Measurements from ENCODE around the gene COQ4.
A peak's percentile ranks its signal among the peaks of the same experiment; 100 is the strongest.

Gene COQ4

DNA sequence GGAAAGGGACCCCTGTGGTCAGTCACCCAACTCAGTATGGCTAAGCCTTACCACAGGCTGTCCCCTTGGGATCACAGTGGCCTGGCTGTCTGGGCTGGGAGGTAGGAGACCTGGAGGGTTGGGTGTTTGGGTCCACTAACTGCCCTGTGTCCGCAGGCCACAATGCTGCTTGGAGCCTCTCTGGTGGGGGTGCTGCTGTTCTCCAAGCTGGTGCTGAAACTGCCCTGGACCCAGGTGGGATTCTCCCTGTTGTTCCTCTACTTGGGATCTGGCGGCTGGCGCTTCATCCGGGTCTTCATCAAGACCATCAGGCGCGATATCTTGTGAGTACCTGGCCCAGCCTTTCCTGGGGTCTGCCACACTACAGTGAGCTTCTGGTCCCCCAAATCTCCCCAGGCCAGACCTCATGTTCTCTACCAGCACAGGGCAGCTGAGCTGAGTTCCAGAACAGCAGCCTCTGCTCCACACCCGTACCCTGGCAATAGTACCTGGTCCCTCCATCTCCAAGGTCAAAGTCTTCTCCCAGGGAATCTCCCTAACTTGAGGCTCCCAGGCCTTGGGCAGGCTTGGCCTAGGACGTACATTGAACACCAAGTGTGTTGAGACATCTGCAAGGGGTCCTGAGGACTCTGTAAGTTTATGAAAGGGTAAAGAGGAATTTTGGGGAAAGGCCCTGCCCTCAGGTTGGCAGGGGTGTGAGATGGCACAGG, 20.5 kb downstream of the COQ4 start:
- DNase-seq, result no peak

DNA sequence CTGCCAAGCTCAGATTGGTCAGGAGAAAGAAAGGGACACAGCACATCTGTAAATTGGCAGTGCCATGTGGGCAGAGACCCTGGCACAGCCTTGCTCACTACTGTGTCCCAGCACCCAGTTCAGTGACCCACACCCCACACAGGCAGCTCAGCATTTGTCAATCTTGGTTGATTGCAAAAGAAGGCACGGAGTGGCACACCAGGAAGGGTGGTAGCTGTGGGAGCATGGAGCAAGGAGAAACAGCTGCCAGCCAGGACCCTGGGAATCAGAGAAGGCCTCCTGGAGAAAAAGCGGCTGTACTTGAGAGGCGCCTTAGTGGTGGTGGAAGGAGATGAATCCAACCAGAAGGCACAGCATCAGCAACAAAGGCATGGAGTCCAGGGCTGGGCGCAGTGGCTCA, 21.2 kb downstream of the COQ4 start:
- no peak for DNase-seq

DNA sequence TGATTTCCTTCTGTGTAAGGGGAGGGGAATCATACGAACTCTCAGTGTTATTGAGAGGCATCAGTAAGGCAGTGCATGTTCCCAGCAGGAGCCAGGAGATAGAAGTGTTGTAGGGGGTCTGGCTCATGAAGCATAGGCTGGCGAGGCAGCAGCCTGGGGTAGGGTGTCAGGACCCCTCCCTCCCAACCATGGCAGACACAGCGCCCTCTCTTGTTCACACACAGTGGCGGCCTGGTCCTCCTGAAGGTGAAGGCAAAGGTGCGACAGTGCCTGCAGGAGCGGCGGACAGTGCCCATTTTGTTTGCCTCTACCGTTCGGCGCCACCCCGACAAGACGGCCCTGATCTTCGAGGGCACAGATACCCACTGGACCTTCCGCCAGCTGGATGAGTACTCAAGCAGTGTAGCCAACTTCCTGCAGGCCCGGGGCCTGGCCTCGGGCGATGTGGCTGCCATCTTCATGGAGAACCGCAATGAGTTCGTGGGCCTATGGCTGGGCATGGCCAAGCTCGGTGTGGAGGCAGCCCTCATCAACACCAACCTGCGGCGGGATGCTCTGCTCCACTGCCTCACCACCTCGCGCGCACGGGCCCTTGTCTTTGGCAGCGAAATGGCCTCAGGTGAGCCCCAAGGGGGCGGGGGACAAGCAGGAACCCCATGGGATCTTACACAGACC, 22.4 kb downstream of the COQ4 start:
- no peak for DNase-seq

DNA sequence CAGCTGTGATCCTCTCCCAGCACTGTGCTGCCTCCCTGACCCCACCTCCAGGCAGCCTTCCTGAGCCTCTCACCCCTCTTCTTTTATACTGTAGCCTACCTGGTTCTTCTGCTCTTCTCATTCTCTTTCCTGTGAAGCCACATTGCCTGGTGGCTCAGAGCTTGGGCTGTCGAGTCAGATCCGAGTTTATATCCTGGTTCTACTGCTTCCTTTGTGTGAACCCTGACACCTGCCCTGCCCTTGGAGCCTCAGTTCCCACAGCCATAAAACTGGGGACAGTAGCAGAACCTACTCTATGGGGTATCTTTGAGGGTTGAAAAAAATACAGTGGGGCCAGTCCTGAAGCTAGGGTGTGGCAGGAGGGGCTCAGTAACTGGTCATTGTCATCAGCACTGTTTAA, 26.5 kb downstream of the COQ4 start:
- DNase-seq, result no peak

DNA sequence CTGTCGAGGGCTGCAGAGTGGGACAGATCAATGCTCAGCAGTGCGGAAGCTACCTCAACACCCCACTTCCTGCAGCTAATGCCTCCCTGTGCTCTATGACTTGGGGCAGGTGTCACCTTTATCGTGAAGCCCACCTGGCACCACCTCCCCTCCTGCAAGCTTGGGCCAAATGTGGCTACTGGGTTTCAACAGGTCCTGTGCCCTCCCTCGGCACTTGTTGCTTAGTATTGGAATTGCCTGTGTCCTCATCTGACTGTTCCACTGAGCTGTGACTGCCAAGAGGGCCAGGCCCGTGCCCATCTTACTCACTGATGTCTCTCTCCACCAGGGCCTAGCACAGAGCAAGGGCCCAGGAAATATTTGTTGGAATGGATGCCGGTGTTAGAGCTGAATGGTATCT, 27.1 kb downstream of the COQ4 start:
- no peak for DNase-seq

DNA sequence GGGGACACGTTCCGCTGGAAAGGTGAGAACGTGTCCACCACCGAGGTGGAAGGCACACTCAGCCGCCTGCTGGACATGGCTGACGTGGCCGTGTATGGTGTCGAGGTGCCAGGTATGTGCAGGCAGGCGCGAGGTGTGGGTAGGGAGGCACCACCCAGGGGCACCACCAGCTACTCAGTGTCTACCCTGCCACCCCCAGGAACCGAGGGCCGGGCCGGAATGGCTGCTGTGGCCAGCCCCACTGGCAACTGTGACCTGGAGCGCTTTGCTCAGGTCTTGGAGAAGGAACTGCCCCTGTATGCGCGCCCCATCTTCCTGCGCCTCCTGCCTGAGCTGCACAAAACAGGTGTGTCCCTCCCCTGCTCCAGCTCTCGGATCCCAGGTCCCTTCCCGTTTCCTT, 32.8 kb downstream of the COQ4 start:
- no peak for DNase-seq

DNA sequence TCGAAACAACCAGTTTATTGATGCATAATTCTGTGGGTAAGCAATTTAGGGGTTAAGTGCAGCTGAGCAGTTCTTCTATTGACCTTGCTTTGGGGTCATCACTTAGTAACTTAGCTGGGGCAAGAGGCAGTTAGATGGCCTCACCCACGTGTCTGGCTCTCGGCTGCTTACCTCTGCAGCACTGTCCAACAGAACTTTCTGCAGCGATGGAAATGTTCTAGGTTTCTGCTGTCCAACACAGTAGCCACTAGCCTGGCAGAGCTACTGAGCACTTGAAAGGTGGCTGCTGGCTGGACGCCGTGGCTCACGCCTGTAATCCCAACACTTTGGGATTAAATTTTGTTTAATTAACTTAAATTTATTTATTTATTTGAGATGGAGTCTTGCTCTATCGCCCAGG, 35.5 kb downstream of the COQ4 start:
- DNase-seq, result no peak

DNA sequence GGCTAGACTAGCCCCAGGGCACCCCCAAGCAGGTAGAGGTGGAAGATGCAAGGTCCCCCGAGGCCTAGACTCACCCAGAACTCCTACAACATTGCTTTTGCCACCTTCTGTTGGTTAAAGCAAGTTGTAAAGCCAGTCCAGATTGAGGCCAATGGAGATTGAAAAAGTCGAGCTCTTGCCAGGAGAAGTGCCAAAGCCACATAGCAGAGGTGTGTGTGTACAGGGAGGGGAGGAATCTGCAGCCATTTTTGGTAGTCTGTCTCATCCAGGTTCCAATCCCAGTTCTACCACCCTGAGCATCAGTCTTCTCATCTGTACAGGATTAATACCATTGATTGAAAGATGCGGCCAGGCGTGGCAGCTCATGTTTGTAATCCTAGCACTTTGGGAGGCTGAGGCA, 36.2 kb downstream of the COQ4 start:
- no peak for DNase-seq

DNA sequence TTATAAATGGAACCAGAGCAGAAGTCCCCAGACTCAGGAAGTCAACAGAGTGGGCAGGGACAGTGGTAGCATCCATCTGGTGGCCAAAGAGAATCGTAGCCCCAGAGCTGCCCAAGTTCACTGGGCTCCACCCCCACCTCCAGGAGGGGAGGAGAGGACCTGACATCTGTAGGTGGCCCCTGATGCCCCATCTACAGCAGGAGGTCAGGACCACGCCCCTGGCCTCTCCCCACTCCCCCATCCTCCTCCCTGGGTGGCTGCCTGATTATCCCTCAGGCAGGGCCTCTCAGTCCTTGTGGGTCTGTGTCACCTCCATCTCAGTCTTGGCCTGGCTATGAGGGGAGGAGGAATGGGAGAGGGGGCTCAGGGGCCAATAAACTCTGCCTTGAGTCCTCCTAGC, 38.2 kb downstream of the COQ4 start:
- DNase-seq, result no peak

DNA sequence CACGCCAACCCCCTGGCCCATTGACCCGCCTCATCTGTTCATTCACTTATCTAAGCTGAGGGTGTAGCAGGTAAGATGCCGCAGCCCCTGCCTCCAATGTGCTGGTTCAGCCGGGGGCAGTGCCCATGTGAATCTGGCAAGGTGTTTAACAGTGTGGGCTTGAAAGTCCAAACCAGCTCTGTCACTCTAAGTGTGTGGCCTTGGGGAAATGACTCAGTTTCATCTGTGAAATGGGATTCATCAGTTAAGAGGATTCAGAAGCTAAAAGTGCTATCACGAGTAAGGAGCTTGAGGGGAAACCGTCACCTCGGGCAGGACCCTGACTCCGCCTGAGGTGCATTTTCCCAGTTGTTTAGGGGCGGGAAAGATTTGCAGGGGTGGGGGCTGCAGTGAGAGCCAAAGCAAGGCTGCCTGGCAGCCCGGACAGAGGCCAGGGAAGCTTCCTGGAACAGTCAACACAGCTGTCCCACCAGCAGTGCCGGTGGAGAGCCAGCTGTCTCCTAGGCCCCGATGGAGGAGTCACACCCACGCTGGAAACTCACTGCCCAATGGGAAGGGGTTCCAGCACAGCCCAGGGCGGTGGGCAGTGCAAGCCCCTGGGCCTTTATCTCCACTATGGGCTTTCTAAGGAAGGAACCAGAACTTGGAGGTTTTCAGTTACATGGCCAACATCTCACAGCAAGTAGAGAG, 38.8 kb downstream of the COQ4 start:
- DNase-seq, result peak; percentile 45

DNA sequence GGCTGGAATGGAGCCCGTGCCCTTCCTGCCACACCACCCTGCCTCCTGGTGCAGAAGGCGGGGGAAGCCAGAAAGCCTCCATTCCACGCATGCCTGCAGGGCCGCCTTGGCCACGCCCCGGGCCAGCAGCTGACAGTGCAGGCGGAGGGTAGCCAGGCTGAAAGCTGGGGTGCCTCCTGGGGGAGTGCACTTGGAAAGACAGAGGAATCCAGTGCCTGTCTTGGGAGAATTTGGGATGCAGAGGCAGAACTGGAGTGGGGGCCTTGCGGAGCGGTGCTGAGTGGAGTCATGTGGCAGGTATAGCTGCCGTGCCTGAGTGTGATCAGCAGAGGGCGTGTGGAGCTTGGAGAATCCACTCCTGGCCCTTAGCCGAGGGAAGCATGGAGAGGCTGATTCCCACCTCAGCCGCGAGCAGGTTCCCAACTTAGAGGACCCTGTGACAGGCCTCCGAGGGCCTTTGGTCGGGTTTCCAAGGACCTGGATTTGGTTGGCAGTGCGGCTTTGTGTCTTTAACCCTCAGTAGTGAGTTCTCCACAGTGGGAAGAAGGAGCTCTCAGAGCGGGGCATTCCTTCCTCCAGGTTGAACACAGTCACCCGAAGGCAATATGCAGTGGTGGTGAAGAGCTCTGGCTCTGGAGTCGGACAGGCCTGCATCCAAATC, 39.5 kb downstream of the COQ4 start:
- DNase-seq, result peak; percentile 80

DNA sequence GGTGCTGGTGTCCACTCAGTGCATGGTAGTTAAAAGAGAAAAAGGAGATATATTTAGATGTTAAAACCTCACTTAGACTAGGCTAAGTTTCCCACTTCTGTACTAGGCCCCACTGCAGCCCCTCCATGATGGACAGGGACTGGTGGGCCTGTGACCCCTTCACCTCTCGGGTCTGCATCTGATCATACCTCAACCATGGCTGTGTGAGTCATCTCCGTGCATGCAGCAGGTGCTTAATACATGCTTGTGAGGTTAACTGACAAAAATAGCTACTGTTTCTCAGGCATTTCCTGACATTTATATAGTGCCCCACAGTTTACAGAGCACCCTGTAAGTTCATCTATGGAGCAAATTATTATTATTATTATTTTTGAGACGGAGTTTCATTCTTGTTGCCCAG, 40.1 kb downstream of the COQ4 start:
- DNase-seq, result no peak

DNA sequence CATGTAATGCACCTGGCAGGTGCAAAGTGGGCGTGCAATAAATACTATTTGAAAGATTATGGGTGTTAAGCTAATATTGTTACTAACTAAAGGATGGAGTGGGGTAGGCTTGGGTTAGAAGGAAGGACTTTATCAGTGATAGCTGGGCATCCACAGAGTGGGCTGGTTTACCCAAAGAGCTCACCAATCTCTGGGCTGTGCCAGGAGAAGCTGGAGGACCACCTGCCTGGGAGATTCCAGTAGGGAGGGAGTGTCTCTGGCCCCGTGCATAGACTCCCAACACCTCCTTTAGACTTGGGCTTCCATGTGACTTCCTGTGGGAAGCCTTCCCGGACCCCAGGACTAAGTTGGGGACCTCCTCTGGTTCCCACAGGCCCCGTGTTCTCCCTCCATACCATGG, 42.9 kb downstream of the COQ4 start:
- DNase-seq, result no peak

DNA sequence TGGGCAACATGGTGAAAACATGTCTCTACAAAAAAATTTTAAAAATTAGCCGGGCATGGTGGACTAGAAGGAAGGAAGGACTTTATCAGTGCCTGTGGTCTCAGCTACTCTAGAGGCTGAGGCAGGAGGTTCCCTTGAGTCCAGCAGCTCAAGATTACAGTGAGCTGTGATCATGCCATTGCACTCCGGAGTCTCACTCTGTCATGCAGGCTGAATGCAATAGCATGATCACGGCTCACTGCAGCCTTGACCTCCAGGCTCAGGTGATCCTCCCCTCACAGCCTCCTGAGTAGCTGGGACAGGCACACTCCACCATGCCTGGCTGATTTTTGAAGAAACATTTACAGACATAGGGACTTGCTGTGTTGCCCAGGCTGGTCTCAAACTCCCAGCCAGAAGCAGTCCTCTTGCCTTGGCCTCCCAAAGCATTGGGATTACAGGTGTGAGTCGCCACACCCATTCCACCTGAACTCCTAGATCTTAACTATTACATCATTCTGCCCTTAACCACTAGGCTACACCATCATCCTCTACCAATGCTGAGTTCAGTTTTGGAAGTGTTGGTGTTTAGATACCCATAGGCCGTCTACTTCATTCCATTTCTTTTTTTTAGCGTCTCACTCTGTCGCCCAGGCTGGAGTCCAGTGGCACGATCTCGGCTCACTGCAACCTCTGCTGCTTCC, 46.5 kb downstream of the COQ4 start:
- DNase-seq, result no peak

DNA sequence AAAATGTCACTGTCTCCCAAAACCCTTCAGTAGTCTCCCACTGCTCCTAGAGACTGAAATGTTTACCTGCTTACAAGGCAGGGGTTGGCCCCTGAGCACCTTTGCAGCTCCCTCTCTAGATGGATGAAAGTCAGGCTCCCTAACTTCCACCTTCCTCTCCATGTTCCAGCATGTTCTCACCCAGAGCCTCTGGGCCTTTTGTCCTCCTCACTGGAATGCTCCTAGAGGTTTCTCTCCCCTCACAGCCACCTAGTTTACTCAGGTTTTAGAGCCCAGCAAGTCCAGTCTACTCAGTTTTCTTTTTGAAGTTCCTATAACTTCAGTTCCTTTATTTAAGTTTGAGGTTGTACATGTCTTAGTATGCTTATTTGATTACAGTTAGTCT, 47.7 kb downstream of the COQ4 start:
- no peak for DNase-seq

DNA sequence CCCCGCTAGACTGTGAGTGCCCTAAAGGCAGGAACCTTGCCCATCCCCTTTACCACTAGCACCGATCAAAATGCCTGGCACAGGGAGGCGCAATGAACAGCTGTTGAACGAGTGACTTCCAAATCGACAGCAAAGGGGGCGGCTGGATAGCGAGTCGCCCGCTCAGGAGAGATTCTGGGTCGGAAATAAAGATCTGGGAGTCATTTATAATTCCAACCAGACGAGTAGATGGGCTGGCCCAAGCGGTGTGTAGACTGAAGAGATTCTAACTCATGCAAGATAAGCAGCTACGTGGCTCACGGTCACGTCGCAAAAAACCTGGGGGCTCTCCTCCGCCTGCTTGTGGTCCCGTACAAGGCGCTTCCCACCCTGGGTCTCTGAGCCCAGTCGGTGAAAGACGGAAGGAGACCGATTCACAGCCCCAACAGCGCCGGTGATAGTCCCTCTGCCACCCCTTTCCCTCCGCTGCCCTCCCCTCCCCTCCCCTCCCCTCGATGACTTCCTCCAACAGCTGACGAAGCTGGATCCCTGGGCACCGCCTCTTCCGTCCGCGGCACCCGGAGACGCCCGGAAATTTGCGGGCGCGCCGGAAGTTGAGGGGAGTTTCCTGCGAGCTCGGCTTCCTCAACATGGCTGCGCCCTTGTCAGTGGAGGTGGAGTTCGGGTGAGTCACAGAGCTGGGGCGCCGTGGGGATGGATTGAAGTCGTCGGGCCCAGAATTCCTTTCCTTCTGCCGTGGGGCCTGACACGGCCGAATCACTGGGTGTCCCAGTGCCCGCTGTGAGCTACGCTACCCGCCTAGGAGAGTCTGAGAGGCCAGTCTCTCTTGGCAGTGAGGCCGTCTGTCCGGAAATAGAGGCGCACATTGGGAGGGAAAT, 48.4 kb downstream of the COQ4 start, which contains the start of gene URM1:
URM1 (plus strand) TSS at position 623 of the 878 bp plus-strand sequence; CDS start at position 630, 7 bp downstream.
- DNase-seq, result peak; percentile 75

DNA sequence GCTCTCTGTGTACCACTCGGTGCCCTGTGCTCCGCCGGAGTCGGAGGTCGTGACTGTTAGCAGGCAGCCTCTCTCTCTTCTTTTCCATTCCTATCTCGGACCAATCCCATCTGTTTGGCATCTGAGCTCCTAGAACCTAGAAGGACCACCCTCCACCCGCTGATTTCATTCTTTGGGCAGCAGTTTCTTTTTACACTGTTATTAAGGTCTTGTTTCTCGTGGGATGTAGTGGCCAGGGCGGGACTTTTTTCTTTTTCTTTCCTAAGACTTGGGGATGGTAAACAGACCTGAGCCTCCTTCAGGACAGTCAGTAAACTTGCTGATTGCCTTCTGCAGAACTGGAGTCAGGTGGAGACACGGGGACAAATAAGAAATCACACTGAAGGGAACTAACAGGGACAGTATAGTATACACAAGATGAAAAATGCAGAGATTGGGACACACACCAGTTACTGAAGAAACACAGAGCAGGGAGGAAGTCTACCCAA, 49.0 kb downstream of the COQ4 start:
- DNase-seq, result no peak

DNA sequence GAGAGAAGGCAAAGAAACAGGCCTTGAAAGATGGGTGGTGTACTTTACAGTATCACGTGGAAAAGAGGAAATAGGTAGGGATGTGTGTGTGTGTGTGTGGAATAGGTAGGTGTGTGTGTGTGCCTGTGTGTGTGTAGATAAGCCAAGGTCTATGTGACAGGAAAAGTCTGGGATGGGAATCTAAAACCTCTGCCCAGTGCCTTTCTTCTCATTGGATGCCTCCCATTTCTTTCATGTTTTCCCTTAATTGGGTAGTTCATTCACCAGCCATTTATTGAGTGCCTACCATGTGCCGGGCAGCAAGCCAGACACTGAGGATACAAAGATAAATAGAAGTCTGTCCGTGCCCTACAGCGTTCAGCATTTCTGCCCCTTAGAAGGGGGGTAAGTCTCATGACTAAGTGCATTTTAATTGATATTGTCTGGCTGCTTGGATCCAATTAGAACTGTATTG, 49.6 kb downstream of the COQ4 start:
- no peak for DNase-seq

DNA sequence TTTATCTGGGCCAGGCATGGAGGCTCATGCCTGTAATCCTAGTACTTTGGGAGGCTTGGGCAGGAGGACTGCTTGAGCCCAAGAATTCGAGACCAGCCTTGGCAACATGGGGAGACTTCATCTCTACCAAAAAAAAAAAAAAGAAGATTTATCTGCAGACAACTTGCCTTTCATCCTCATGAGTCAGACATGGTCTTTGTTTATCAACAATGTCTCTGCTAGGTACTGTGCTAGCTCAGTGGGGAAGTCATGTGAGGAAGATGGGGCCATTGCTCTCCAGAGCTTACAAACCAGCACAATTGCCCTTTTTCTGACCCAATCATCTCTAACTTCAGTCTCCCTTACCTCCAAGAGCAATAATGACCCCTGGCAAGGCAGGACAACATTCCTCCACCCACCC, 50.1 kb downstream of the COQ4 start:
- no peak for DNase-seq

DNA sequence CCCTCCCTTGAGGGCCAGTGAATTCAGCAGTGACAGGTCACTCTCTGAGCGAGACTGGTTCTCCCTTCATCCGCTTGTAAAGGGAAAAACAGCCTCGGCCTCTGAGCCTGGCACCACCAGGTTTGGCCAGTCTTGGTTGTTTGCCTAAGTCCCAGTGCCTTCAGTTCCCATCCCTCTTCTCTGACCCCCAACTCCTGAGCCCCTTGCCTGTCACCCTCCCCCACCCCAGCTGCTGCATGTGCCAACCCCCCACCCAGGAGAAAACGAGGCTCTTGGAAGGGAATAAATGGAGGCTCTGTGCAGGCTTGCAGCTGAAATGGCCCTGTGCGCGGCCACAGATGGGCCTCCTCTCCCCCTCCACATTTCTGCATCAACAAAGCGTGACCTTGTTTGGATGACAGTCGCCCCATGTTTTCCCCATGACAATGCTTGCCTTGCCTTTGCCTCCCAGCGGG, 51.6 kb downstream of the COQ4 start:
- no peak for DNase-seq

DNA sequence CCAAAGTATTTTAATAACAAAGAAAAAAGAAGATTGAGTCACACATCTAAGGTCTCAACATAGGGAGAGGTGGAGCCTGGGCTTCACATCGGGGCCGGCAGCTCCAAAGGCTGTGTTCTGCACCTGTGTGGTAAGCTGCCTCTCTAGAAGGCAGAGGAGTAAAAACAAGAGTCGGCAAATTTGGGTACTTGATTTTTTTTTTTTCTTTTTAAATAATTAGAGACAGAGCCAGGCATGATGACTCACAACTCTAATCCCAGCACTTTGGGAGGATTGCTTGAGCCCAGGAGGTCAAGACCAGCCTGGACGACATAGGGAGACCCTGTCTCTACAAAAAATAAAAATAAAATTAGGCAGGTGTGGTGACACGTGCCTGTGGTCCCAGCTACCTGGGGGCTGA, 53.2 kb downstream of the COQ4 start:
- DNase-seq, result no peak

DNA sequence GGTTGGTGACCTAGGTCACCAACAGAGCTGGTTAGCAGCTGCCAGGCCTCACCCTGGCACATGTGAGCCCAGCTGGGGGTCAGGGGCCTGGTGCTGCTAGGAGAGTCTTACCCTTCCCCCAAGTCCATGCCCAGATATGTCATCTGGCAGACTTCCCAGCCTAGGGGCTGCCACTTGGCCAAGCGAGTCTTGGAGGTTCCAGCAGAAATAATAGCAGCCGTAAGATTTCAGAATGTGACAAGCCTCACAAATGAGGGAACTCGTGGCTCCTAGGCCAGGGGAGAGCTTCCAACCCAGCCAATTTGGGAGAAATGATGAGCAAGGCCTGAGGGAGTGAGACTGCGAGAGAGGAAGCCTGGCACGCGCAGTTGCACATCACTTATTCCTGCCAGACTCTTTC, 59.6 kb downstream of the COQ4 start:
- DNase-seq, result no peak

Measured in NCI-H1694 (cell line).